ENCODE measurements around the gene NHLRC4. TPM values are rescaled to one million over a fixed set of nuclear protein-coding genes. Genes with fewer than 3 reads are reported as not detected.

NHLRC4 gene
- total and polyA plus RNA-seq, 4 donors = 2.3 to 8.6 (median 5.7) TPM

GRCh38 chr16:561413-561794 lies 5.4 kb upstream of the NHLRC4 start:
- H3K27ac ChIP-seq (ENCODE audit: low read depth in 1 of 2, low read length in 1 of 2) = no peak overlapping the region
- H3K36me3 ChIP-seq (ENCODE audit: control insufficient read depth in 4 of 4, insufficient read depth in 4 of 4, low read length in 4 of 4) = no peaks in the 10 kb centered on the region
- WGBS, 2 donors = 70 to 78% methylated on average over 12 to 15 of the region's 15 CpGs
- DNase-seq (no peak), ATAC-seq (ENCODE audit: insufficient read depth, low FRiP score) (no peak)
- TF ChIP-seq CTCF (IDR thresholded peaks at IDR 0.05; ENCODE audit: control extremely low read depth, extremely low read depth) = no peak
- H3K27me3 ChIP-seq (ENCODE audit: control insufficient read depth in 3 of 3, insufficient read depth in 3 of 3, low read length in 2 of 3) = peaks cover 0 to 42% (median 14%) of the 10 kb centered on the region in 3 donors
- H3K4me1 ChIP-seq (ENCODE audit: control insufficient read depth in 5 of 5, insufficient read depth in 5 of 5, low read length in 5 of 5) = peaks cover 0 to 25% (median under 1%) of the 10 kb centered on the region in 5 donors
- H3K9ac ChIP-seq (ENCODE audit: insufficient read depth in 1 of 2, low read length in 2 of 2) = no peak overlapping the region
- H3K9me3 ChIP-seq (ENCODE audit: control insufficient read depth in 4 of 4, insufficient read depth in 3 of 4, low read length in 3 of 4) = peaks cover 0 to 4% (median 0%) of the 10 kb centered on the region in 4 donors
- no peak overlapping the region for H3K4me3 ChIP-seq

DNA sequence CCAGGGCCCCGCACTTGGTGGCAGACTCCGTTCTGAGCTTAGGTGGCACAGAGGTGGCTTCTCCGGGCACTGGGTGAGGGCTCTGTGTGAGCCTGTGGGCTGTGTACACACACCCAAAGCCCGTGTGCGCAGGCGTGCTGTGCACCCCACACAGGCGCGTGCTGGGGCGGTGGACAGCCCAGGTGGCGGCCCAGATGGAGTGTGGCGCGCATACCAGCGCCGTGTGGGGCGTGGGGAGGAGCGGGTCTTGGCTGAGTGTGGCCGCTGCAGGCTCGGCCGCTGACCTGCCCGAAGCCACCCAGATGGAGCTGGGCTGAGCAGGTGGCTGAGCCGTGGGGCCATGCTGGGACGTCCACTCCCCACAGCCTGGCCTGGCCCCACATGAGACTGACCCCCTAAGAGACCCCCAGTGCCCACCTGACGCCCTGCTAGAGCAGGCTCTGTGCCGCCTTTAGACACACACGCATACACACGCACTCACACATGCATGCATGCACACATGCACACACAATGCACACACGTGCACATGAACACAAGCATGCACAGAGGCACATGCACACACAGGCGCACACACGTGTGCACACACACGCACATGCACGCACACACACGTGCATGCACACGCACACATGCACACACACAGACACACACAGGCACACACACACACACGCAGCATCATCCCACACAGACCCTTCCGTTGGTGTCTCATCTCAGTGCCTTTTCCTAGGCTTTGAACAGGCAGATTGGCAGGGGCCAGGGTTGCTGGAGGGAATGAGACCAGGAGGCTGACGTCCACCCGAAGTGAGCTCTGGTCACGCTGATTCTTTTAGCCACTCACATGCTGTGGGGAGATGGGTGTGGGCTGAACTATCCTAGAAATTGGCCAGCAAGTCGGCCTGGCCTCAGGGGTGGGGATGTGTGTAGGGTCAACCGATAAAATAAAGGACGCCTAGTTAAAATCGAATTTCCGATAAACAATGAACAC lies 4.6 kb upstream of the NHLRC4 start:
- Histone ChIP-seq H3K9ac (ENCODE audit: insufficient read depth in 1 of 2, low read length in 2 of 2) (no peak overlapping the region), H3K4me3 (no peak overlapping the region), H3K36me3 (ENCODE audit: control insufficient read depth in 4 of 4, insufficient read depth in 4 of 4, low read length in 4 of 4) (no peaks in the 10 kb centered on the region), H3K27me3 (ENCODE audit: control insufficient read depth in 3 of 3, insufficient read depth in 3 of 3, low read length in 2 of 3) (peaks cover 0 to 42% (median 14%) of the 10 kb centered on the region in 3 donors), H3K4me1 (ENCODE audit: control insufficient read depth in 5 of 5, insufficient read depth in 5 of 5, low read length in 5 of 5) (peaks cover 0 to 34% (median 3%) of the 10 kb centered on the region in 5 donors), H3K27ac (ENCODE audit: low read depth in 1 of 2, low read length in 1 of 2) (no peak overlapping the region), H3K9me3 (ENCODE audit: control insufficient read depth in 4 of 4, insufficient read depth in 3 of 4, low read length in 3 of 4) (peaks cover 0 to 4% (median 0%) of the 10 kb centered on the region in 4 donors)
- TF ChIP-seq CTCF (IDR thresholded peaks at IDR 0.05; ENCODE audit: control extremely low read depth, extremely low read depth) = no peak
- ATAC-seq (ENCODE audit: insufficient read depth, low FRiP score) (no peak), DNase-seq (no peak)
- WGBS, 2 donors = 85 to 93% methylated on average over 42 to 43 of the region's 43 CpGs

DNA sequence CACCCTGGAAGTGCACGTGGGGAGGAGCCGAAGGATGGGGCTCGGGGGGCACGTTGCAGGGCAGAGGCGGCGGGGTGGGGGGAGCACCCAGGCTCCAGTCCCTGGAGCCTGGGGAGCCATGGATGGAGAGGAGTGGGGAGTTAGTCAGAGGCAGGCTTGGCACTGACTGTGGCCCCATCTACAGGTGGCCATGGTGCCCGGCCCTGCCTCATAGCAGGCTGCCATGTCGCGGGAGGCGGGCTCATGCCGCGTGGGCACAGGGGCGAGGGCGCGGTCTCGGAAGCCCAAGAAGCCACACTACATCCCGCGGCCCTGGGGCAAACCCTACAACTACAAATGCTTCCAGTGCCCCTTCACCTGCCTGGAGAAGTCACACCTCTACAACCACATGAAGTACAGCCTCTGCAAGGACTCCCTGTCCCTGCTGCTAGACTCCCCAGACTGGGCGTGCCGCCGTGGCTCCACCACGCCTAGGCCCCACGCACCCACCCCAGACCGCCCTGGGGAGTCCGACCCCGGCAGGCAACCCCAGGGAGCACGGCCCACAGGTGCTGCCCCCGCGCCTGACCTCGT lies 3.6 kb upstream of the NHLRC4 start:
- H3K27me3 ChIP-seq (ENCODE audit: control insufficient read depth in 3 of 3, insufficient read depth in 3 of 3, low read length in 2 of 3) = peaks cover 0 to 37% (median 14%) of the 10 kb centered on the region in 3 donors

More for the DNA sequence above, 3.6 kb upstream of the NHLRC4 start:
- 84 to 90% methylated on average over 28 to 30 of the region's 30 CpGs for WGBS, 2 donors
- Histone ChIP-seq H3K9me3 (ENCODE audit: control insufficient read depth in 4 of 4, insufficient read depth in 3 of 4, low read length in 3 of 4) (peaks cover 0 to 4% (median 0%) of the 10 kb centered on the region in 4 donors), H3K27ac (ENCODE audit: low read depth in 1 of 2, low read length in 1 of 2) (no peak overlapping the region), H3K4me1 (ENCODE audit: control insufficient read depth in 5 of 5, insufficient read depth in 5 of 5, low read length in 5 of 5) (peaks cover 0 to 35% (median 5%) of the 10 kb centered on the region in 5 donors), H3K4me3 (no peak overlapping the region), H3K9ac (ENCODE audit: insufficient read depth in 1 of 2, low read length in 2 of 2) (no peak overlapping the region), H3K36me3 (ENCODE audit: control insufficient read depth in 4 of 4, insufficient read depth in 4 of 4, low read length in 4 of 4) (no peaks in the 10 kb centered on the region)
- ATAC-seq (ENCODE audit: insufficient read depth, low FRiP score) (no peak), DNase-seq (no peak)
- no peak for TF ChIP-seq CTCF (IDR thresholded peaks at IDR 0.05; ENCODE audit: control extremely low read depth, extremely low read depth)

All from lung (tissue), 12 donors.